Trophoblast cell (in vitro differentiated cells and primary cell): ENCODE results near the gene EXTL2.
A peak's percentile ranks its signal among the peaks of the same experiment; 100 is the strongest.
"Not testable (repeated sequence)": the region's sequence is repeated elsewhere in the genome, so short reads cannot be mapped to it uniquely, and the experiment has no call there.

ENCODE experiments used
- DNase-seq, 2 donors: peaks; one replicate each; pipeline ENCODE4 v3.0.0-alpha.2; 2016
- H2AFZ ChIP-seq: 2 replicates; pipeline ENCODE4 v1.6.1; 2013; ENCODE audit warnings: low read length, moderate library complexity, mild to moderate bottlenecking; ENCODE audit not compliant: insufficient read depth, poor library complexity
- H2AK5ac ChIP-seq: 2 replicates; pipeline ENCODE4 v1.6.1; 2013; ENCODE audit warnings: mild to moderate bottlenecking, low read length
- H2BK120ac ChIP-seq: 2 replicates; pipeline ENCODE4 v1.6.1; 2013; ENCODE audit warnings: low read length, mild to moderate bottlenecking, moderate library complexity; ENCODE audit not compliant: insufficient read depth, poor library complexity
- H2BK12ac ChIP-seq: 2 replicates; pipeline ENCODE4 v1.6.1; 2013; ENCODE audit warnings: mild to moderate bottlenecking, low read length, moderate library complexity
- H2BK5ac ChIP-seq: 2 replicates; pipeline ENCODE4 v1.6.1; 2013; ENCODE audit warnings: low read length, low read depth, moderate library complexity, mild to moderate bottlenecking; ENCODE audit not compliant: poor library complexity
- H3K14ac ChIP-seq: 2 replicates; pipeline ENCODE4 v1.6.1; 2013; ENCODE audit warnings: mild to moderate bottlenecking, low read length
- H3K18ac ChIP-seq: 2 replicates; pipeline ENCODE4 v1.6.1; 2013; ENCODE audit warnings: mild to moderate bottlenecking, low read length
- H3K23ac ChIP-seq: 2 replicates; pipeline ENCODE4 v1.6.1; 2013; ENCODE audit warnings: low read length
- H3K27ac ChIP-seq: 2 replicates; pipeline ENCODE4 v1.5.1; 2013; ENCODE audit warnings: low read depth, mild to moderate bottlenecking, inconsistent platforms, low read length, moderate library complexity
- H3K27me3 ChIP-seq: 2 replicates; pipeline ENCODE4 v1.6.1; 2013; ENCODE audit warnings: inconsistent platforms, mild to moderate bottlenecking, low read length, moderate library complexity; ENCODE audit not compliant: insufficient read depth
- H3K36me3 ChIP-seq, 2 experiments: 1 replicate in 1 of 2; 2 replicates in 1 of 2; pipeline ENCODE4 v1.6.1; 2013; ENCODE audit warnings: low read length in 2 of 2, mild to moderate bottlenecking in 2 of 2, moderate library complexity in 1 of 2; ENCODE audit not compliant: insufficient read depth in 2 of 2, control insufficient read depth in 1 of 2
- H3K4ac ChIP-seq: 2 replicates; pipeline ENCODE4 v1.6.1; 2013; ENCODE audit warnings: low read depth, mild to moderate bottlenecking, low read length, moderate library complexity
- H3K4me1 ChIP-seq, 2 experiments: 1 replicate in 1 of 2; 2 replicates in 1 of 2; pipeline ENCODE4 v1.6.1; 2013; ENCODE audit warnings: low read length in 2 of 2, mild to moderate bottlenecking in 2 of 2, moderate library complexity in 1 of 2; ENCODE audit not compliant: insufficient read depth in 2 of 2, control insufficient read depth in 1 of 2
- H3K4me2 ChIP-seq: 2 replicates; pipeline ENCODE4 v1.6.1; 2013; ENCODE audit warnings: inconsistent platforms, mild to moderate bottlenecking, low read length, moderate library complexity
- H3K4me3 ChIP-seq: 2 replicates; pipeline ENCODE4 v1.5.1; 2013; ENCODE audit warnings: mild to moderate bottlenecking, low read depth, low read length, inconsistent platforms
- H3K79me1 ChIP-seq: one replicate; pipeline ENCODE4 v1.6.1; 2013; ENCODE audit warnings: low read length
- H3K79me2 ChIP-seq: 2 replicates; pipeline ENCODE4 v1.6.1; 2013; ENCODE audit warnings: low read length, mild to moderate bottlenecking; ENCODE audit not compliant: control insufficient read depth, insufficient read depth, poor library complexity
- H3K9ac ChIP-seq: 2 replicates; pipeline ENCODE4 v1.6.1; 2013; ENCODE audit warnings: mild to moderate bottlenecking, low read length
- H3K9me3 ChIP-seq: 2 replicates; pipeline ENCODE4 v1.6.1; 2013; ENCODE audit warnings: low read depth, mild to moderate bottlenecking, control low read depth, inconsistent platforms, low read length; ENCODE audit not compliant: insufficient read depth
- H4K12ac ChIP-seq: 2 replicates; pipeline ENCODE4 v1.6.1; 2013; ENCODE audit warnings: low read depth, mild to moderate bottlenecking, low read length, moderate library complexity
- H4K8ac ChIP-seq: 2 replicates; pipeline ENCODE4 v1.6.1; 2013; ENCODE audit warnings: low read depth, mild to moderate bottlenecking, low read length, moderate library complexity
- H4K91ac ChIP-seq: one replicate; pipeline ENCODE4 v1.6.1; 2013; ENCODE audit warnings: low read depth, mild to moderate bottlenecking, low read length, moderate library complexity
- WGBS: extraction: QIAGEN DNeasy Blood & Tissue Kit; methylation state at CpG from one replicate; pipeline ENCODE4 v1.1.7; 2013; ENCODE audit warnings: missing lambda C conversion rate; ENCODE audit not compliant: insufficient read length, insufficient coverage; ENCODE audit errors: extremely low coverage; 5-methylcytosine and 5-hydroxymethylcytosine counted together

Gene EXTL2

DNA sequence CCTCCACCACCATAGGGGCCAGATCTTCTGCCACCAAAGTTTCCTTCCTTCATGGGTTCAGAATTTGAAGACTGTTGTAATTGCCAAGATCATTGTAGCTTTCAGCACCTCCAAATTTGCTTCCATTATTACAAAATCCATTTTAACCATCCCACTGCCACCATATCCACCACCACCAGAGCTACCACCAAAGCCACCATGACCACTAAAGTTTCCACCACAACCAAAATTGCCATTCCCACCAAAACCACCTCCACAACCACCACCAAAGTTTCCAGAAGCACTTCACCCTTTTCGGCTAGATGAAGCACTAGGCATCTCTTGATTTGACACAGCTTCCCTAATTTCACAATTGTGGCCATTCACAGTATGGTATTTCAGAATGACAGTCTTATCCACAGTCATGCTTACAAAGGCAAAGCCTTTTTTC is 46.5 kb upstream of the EXTL2 start:
- Histone ChIP-seq H2AFZ (no peak overlapping the region), H3K9ac (no peak overlapping the region), H3K18ac (no peak overlapping the region), H4K8ac (no peak overlapping the region), H3K36me3 (peaks cover 5 to 8% of the 10 kb centered on the region in 2 experiments), H4K91ac (no peak overlapping the region), H3K4me1 (no peaks in the 10 kb centered on the region), H3K4me3 (no peak overlapping the region), H2BK12ac (no peak overlapping the region), H3K14ac (no peak overlapping the region), H3K27ac (no peak overlapping the region), H3K27me3 (no peaks in the 10 kb centered on the region), H4K12ac (no peak overlapping the region), H3K4me2 (no peak overlapping the region), H3K4ac (no peak overlapping the region), H2BK5ac (no peak overlapping the region), H3K79me1 (no peaks in the 10 kb centered on the region), H3K79me2 (no peaks in the 10 kb centered on the region), H3K23ac (no peak overlapping the region), H2BK120ac (no peak overlapping the region), H2AK5ac (no peak overlapping the region), H3K9me3 (no peaks in the 10 kb centered on the region)
- WGBS: no CpG with 5 or more reads among the region's 1 CpG
- no peak for DNase-seq

DNA sequence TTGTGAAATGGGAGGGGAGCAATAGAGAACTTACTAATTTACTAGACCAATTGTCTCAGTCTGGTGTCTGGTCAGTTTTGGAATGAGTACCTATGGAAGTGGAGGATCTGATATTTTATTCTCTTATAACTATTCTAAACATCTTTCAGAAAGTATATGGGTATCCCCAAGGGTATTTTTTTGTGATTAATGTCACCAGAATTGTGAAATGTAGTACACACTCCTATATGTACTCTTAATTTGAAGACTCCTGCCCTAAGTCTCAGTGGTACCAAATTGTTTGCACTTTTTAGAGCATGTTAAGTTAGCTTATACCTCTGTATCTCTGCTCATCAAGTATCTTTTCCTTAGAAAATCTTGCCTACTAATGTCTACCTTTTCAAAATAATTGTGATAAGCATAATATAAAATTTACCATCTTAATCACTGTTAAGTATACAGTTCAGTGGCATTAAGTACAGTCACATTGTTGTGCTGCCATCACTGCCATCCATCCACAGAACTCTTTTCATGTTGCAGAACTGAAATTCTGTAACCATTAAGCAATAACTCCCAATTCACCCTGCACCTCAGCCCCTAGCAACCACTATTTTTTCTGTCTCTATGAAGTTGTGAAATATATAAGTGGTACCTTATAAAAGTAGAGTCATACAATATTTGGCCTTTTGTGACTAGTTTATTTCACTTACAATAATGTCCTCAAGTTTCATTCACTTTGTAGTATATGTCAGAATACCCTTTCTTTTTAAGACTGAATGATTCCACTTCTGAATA is 41.7 kb upstream of the EXTL2 start:
- peak in 1 of 2 donors; percentile 39 for DNase-seq
- Histone ChIP-seq H2BK5ac (no peak overlapping the region), H3K9ac (no peak overlapping the region), H3K9me3 (no peaks in the 10 kb centered on the region), H3K14ac (no peak overlapping the region), H3K18ac (no peak overlapping the region), H4K12ac (no peak overlapping the region), H3K4ac (no peak overlapping the region), H2AK5ac (no peak overlapping the region), H4K91ac (no peak overlapping the region), H2AFZ (no peak overlapping the region), H4K8ac (no peak overlapping the region), H2BK12ac (no peak overlapping the region), H3K4me3 (no peak overlapping the region), H2BK120ac (no peak overlapping the region), H3K36me3 (peaks cover 2 to 3% of the 10 kb centered on the region in 2 experiments), H3K4me2 (no peak overlapping the region), H3K27ac (no peak overlapping the region), H3K23ac (no peak overlapping the region), H3K4me1 (no peaks in the 10 kb centered on the region), H3K79me2 (no peaks in the 10 kb centered on the region), H3K27me3 (no peaks in the 10 kb centered on the region), H3K79me1 (no peaks in the 10 kb centered on the region)

DNA sequence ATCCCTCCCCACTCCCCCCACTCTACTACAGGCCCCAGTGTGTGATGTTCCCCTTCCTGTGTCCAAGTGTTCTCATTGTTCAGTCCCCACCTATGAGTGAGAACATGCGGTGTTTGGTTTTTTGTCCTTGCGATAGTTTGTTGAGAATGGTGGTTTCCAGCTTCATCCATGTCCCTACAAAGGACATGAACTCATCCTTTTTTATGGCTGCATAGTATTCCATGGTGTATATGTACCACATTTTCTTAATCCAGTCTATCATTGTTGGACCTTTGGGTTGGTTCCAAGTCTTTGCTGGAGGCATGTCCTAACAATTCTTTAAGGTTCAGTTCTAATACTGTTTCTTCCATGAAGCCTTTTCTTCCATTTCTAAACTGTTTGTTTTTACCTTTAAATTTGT is 38.9 kb upstream of the EXTL2 start:
- WGBS: no CpG with 5 or more reads among the region's 2 CpGs
- H3K36me3 ChIP-seq, H4K8ac ChIP-seq, H3K23ac ChIP-seq, H3K4me2 ChIP-seq, H2AFZ ChIP-seq, H3K9ac ChIP-seq, H3K4ac ChIP-seq, H3K4me1 ChIP-seq, H2AK5ac ChIP-seq, H3K79me1 ChIP-seq, H3K9me3 ChIP-seq, H3K27ac ChIP-seq, H4K12ac ChIP-seq, H3K14ac ChIP-seq, H3K18ac ChIP-seq, H2BK12ac ChIP-seq, H4K91ac ChIP-seq, H3K27me3 ChIP-seq, H2BK5ac ChIP-seq, DNase-seq, H3K79me2 ChIP-seq, H3K4me3 ChIP-seq, H2BK120ac ChIP-seq: not testable (repeated sequence)

DNA sequence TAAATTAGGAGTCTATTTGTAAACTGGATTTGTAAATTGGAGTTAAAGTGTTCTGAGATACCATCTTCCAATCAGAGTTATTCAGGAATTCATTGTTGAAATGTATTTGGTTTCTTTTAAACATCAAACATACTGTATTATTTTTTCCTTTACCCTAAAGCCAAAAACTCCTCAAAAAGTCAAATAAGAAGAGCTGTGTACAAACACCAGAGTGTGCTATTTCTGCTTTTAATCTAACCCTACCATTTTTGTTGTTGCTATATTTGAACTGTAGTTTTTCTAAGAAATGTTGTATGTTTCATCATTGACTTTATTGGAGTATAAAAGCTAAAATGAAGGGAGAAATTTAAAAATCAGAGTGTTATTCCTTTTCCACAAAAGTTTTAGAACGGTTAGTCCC is 37.1 kb upstream of the EXTL2 start:
- Histone ChIP-seq H3K27me3 (no peaks in the 10 kb centered on the region), H4K12ac (no peak overlapping the region), H3K18ac (no peak overlapping the region), H3K4me1 (no peaks in the 10 kb centered on the region), H3K9me3 (no peaks in the 10 kb centered on the region), H4K8ac (no peak overlapping the region), H2BK5ac (no peak overlapping the region), H4K91ac (no peak overlapping the region), H2AK5ac (no peak overlapping the region), H3K79me2 (no peaks in the 10 kb centered on the region), H3K4me3 (no peak overlapping the region), H2BK12ac (no peak overlapping the region), H3K27ac (no peak overlapping the region), H2AFZ (no peak overlapping the region), H3K36me3 (peaks cover 0 to 2% of the 10 kb centered on the region in 2 experiments), H3K4ac (no peak overlapping the region), H2BK120ac (no peak overlapping the region), H3K14ac (no peak overlapping the region), H3K4me2 (no peak overlapping the region), H3K79me1 (no peaks in the 10 kb centered on the region), H3K23ac (no peak overlapping the region), H3K9ac (no peak overlapping the region)
- DNase-seq: no peak
- WGBS: no CpG with 5 or more reads among the region's 1 CpG
